HCT116 (cell line): ENCODE measurements around the gene RPE65. TPM values are rescaled to one million over a fixed set of nuclear protein-coding genes. Genes with fewer than 3 reads are reported as not detected.

Experiments
- ATAC-seq: fragments of 200-7000 bp; cut with Tn5 transposase; 2 replicates; pipeline ENCODE4 v1.9.1; 2020; ENCODE audit warnings: mild to moderate bottlenecking, moderate library complexity
- BruUV-seq: library from RNA; stranded (reverse); fragments of 400-500 nt; replicated peaks from 2 replicates; lab custom pipeline; 2021; lab: Mats Ljungman, UMichigan
- CTCF ChIA-PET: fragments of 300-600 bp; sonication (Branson Sonifier 250); formaldehyde crosslinking; loops from one replicate; lab custom pipeline; 2021; ENCODE audit warnings: antibody characterized with exemption; lab: Charles Lee
- POLR2A ChIA-PET: fragments of 300-600, 350-600 bp; sonication (Branson Sonifier 250); formaldehyde crosslinking; loops from one replicate; lab custom pipeline; 2021; ENCODE audit warnings: antibody characterized with exemption; lab: Charles Lee
- RAD21 ChIA-PET, 2 experiments: fragments of 300-600 bp; sonication (Branson Sonifier 250); formaldehyde crosslinking; loops; one replicate each; lab custom pipeline; 2023; ENCODE audit warnings: low total read pairs in 2 of 2; ENCODE audit not compliant: uncharacterized antibody in 2 of 2, unreplicated experiment in 2 of 2, low non-redundant PET in 1 of 2; lab: Charles Lee
- DNase-seq: peaks from one replicate; pipeline ENCODE4 v3.0.0-alpha.2; 2010; ENCODE audit warnings: low read depth, low spot score
- H2AFZ ChIP-seq: fragments of 200-600 bp; shearing (Covaris generic), sonication (generic); 2 replicates; pipeline ENCODE4 v1.6.1; 2017; ENCODE audit warnings: low read depth, mixed run types, mixed read lengths, antibody characterized with exemption, low read length; ENCODE audit not compliant: poor library complexity, severe bottlenecking
- H3K27ac ChIP-seq: 2 replicates; pipeline ENCODE4 v1.5.1; 2012; ENCODE audit warnings: low read depth, low read length
- H3K27me3 ChIP-seq: fragments of 200-600 bp; sonication (generic); 2 replicates; pipeline ENCODE4 v1.6.1; 2016; ENCODE audit warnings: mixed run types, low read length, mixed read lengths; ENCODE audit not compliant: insufficient read depth
- H3K36me3 ChIP-seq, 2 experiments: fragments of 200-500 bp in 1 of 2; fragments of 200-600 bp in 1 of 2; sonication (Bioruptor generic) in 1 of 2; sonication (generic) in 1 of 2; 2 replicates each; pipeline versions ENCODE4 v1.5.1 to v1.6.1; 2014 to 2016; ENCODE audit warnings: low read length in 2 of 2, inconsistent platforms in 1 of 2, mixed read lengths in 1 of 2, mixed run types in 1 of 2; ENCODE audit not compliant: insufficient read depth in 2 of 2, control insufficient read depth in 1 of 2
- H3K4me1 ChIP-seq, 2 experiments: fragments of 200-600 bp in 1 of 2; sonication (generic) in 1 of 2; 2 replicates each; pipeline versions ENCODE4 v1.5.1 to v1.6.1; 2012 to 2017; ENCODE audit warnings: low read length in 2 of 2, inconsistent platforms in 1 of 2, mild to moderate bottlenecking in 1 of 2, mixed read lengths in 1 of 2, mixed run types in 1 of 2, moderate library complexity in 1 of 2; ENCODE audit not compliant: insufficient read depth in 2 of 2, control insufficient read depth in 1 of 2
- H3K4me2 ChIP-seq: fragments of 200-600 bp; sonication (generic); 2 replicates; pipeline ENCODE4 v1.6.1; 2017; ENCODE audit warnings: mixed run types, low read length, mixed read lengths
- H3K4me3 ChIP-seq, 2 experiments: fragments of 200-600 bp in 1 of 2; sonication (generic) in 1 of 2; replicated peaks in 1 of 2; 2 replicates each; pipeline ENCODE4 v1.5.1; 2011 to 2016; ENCODE audit warnings: low read length in 2 of 2, control low read depth in 1 of 2, low read depth in 1 of 2, mild to moderate bottlenecking in 1 of 2, mixed read lengths in 1 of 2, mixed run types in 1 of 2
- H3K79me2 ChIP-seq: fragments of 200-600 bp; sonication (generic); 2 replicates; pipeline ENCODE4 v1.6.1; 2017; ENCODE audit warnings: mild to moderate bottlenecking, mixed run types, low read length, moderate library complexity, mixed read lengths; ENCODE audit not compliant: insufficient read depth
- H3K9ac ChIP-seq: fragments of 200-600 bp; sonication (generic); 2 replicates; pipeline ENCODE4 v1.6.1; 2016; ENCODE audit warnings: low read length, mixed read lengths
- H3K9me2 ChIP-seq: fragments of 200-600 bp; sonication (generic), shearing (Covaris generic); 2 replicates; pipeline ENCODE4 v1.6.1; 2017; ENCODE audit warnings: mixed run types, mild to moderate bottlenecking, moderate library complexity; ENCODE audit not compliant: insufficient read depth
- H3K9me3 ChIP-seq, 2 experiments: fragments of 200-500 bp in 1 of 2; fragments of 200-600 bp in 1 of 2; sonication (Bioruptor generic) in 1 of 2; sonication (generic) in 1 of 2; 2 replicates each; pipeline ENCODE4 v1.6.1; 2014 to 2017; ENCODE audit warnings: low read length in 2 of 2, mixed read lengths in 2 of 2, inconsistent platforms in 1 of 2, low read depth in 1 of 2, mild to moderate bottlenecking in 1 of 2, mixed run types in 1 of 2, moderate library complexity in 1 of 2; ENCODE audit not compliant: control insufficient read depth in 1 of 2, insufficient read depth in 1 of 2
- H4K20me1 ChIP-seq: fragments of 200-600 bp; sonication (generic), shearing (Covaris generic); 2 replicates; pipeline ENCODE4 v1.6.1; 2017; ENCODE audit warnings: mixed run types, mild to moderate bottlenecking, moderate library complexity; ENCODE audit not compliant: insufficient read depth
- CBX3 ChIP-seq: IDR thresholded peaks from 2 replicates; pipeline ENCODE4 v1.6.1; 2012; ENCODE audit warnings: low read depth
- CEBPB ChIP-seq: IDR thresholded peaks from 2 replicates; pipeline ENCODE4 v1.6.1; 2012; ENCODE audit warnings: low read depth
- ELF1 ChIP-seq: IDR thresholded peaks from 2 replicates; pipeline ENCODE4 v1.6.1; 2012; ENCODE audit warnings: low read depth, borderline replicate concordance
- EZH2phosphoT487 ChIP-seq: fragments of 200-600 bp; IDR thresholded peaks from 2 replicates; pipeline ENCODE4 v1.6.1; 2018; ENCODE audit warnings: antibody characterized with exemption, borderline replicate concordance
- POLR2A ChIP-seq: IDR thresholded peaks from 2 replicates; pipeline ENCODE4 v1.7.0; 2011; ENCODE audit warnings: borderline replicate concordance; ENCODE audit not compliant: insufficient read depth, insufficient read length; ENCODE audit errors: extremely low read depth
- POLR2AphosphoS5 ChIP-seq: IDR thresholded peaks from 2 replicates; pipeline ENCODE4 v1.6.1; 2011; ENCODE audit warnings: mild to moderate bottlenecking, low read depth, low read length, moderate library complexity
- SIN3A ChIP-seq: IDR thresholded peaks from 2 replicates; pipeline ENCODE4 v1.6.1; 2012; ENCODE audit warnings: low read depth
- SP1 ChIP-seq: IDR thresholded peaks from 2 replicates; pipeline ENCODE4 v1.6.1; 2012; ENCODE audit warnings: low read depth
- SRF ChIP-seq: IDR thresholded peaks from 2 replicates; pipeline ENCODE4 v1.6.1; 2012; ENCODE audit warnings: low read depth
- TCF7L2 ChIP-seq: IDR thresholded peaks from 2 replicates; pipeline ENCODE4 v1.7.0; 2011; ENCODE audit warnings: borderline replicate concordance, inconsistent platforms; ENCODE audit not compliant: insufficient read depth, insufficient read length; ENCODE audit errors: extremely low read depth
- YY1 ChIP-seq: IDR thresholded peaks from 2 replicates; pipeline ENCODE4 v1.6.1; 2011; ENCODE audit warnings: low read length, low read depth, moderate library complexity, mild to moderate bottlenecking; ENCODE audit not compliant: insufficient replicate concordance; ENCODE audit errors: extremely low read depth
- ZNF274 ChIP-seq: fragments of 200-500 bp; sonication (Bioruptor generic); IDR thresholded peaks from 2 replicates; pipeline ENCODE4 v1.6.1; 2014; ENCODE audit warnings: mild to moderate bottlenecking, low read depth, low read length, inconsistent platforms
- intact Hi-C: fragments of 100-400 bp; cut with micrococcal nuclease; formaldehyde crosslinking; loops from 2 replicates; pipeline ENCODE4 v1.10.0; 2022
- total RNA-seq: library from RNA; stranded (reverse); gene quantifications from one replicate; pipeline ENCODE4 v1.2.1, GENCODE V29; 2021; ENCODE audit not compliant: unreplicated experiment
- TF ChIP-seq, protein P1 (sequence below): IDR thresholded peaks from 2 replicates; pipeline ENCODE4 v1.6.1; 2012
- TF ChIP-seq, protein P2 (sequence below), 3 experiments: fragments of 200-600 bp in 1 of 3; sonication (generic) in 1 of 3; IDR thresholded peaks in 2 of 3; conservative IDR thresholded peaks in 1 of 3; 2 replicates each; pipeline ENCODE4 v1.5.1; 2012 to 2017; ENCODE audit warnings: low read depth in 2 of 3, low read length in 2 of 3, antibody characterized with exemption in 1 of 3, borderline replicate concordance in 1 of 3, control low read depth in 1 of 3, mild to moderate bottlenecking in 1 of 3, mixed read lengths in 1 of 3, mixed run types in 1 of 3, moderate library complexity in 1 of 3; ENCODE audit not compliant: insufficient read depth in 1 of 3
- TF ChIP-seq, protein P3 (sequence below): IDR thresholded peaks from 2 replicates; pipeline ENCODE4 v1.6.1; 2012
- TF ChIP-seq, protein P4 (sequence below): IDR thresholded peaks from 2 replicates; pipeline ENCODE4 v1.6.1; 2011; ENCODE audit warnings: mild to moderate bottlenecking, low read length, moderate library complexity; ENCODE audit not compliant: insufficient replicate concordance; ENCODE audit errors: extremely low read depth
- TF ChIP-seq, protein P5 (sequence below): IDR thresholded peaks from 2 replicates; pipeline ENCODE4 v1.6.1; 2012; ENCODE audit warnings: low read depth

Gene RPE65
- total RNA-seq, 1 experiment from 2014 or later: not detected

DNA sequence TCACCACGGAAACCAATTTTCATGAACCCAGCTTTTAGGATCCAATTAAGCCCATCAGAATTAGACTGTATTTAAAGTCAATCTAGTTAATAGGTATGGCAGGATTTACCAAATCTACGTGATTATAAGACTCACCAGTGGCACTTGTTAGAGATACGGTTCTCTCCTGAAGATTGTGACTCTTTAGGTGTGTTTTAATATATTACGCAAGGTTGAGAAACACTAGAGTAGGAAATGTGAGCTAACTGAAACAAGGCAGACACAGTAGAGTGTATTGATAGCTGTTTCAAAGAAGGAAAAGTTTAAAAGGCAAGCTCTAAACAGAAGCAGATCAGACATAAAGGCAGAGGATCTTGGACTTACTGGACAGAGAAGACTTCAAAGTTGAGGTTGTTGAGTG, 11.2 kb upstream of the RPE65 start (continued):
- TF ChIP-seq, protein P1, sequence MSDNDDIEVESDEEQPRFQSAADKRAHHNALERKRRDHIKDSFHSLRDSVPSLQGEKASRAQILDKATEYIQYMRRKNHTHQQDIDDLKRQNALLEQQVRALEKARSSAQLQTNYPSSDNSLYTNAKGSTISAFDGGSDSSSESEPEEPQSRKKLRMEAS: no peak
- TF ChIP-seq, all 23 proteins: peak for 0

DNA sequence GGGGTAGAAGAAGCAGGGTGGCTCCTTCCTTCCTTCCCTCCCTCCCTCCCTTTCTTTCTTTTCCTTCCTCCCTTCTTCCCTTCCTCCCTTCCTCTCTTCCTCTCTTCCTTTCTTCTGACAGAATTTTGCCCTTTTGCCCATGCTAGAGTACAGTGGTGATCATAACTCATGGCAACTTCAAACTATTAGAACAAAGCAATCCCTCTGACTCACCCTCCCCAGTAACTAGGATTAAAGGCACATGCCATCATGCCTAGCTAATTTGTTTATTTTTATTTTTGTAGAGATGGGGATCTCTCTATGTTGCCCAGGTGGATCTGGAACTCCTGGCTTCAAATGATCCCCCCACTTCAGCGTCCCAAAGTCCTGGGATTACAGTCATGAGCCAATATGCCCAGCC, 10.0 kb upstream of the RPE65 start:
- Histone ChIP-seq H3K36me3 (peaks cover 0 to 34% of the 10 kb centered on the region in 2 experiments; a peak in 2 of 4 replicates), H3K9me3 (peaks cover 0 to 10% of the 10 kb centered on the region in 2 experiments; a peak in 1 of 4 replicates), H4K20me1 (no peaks in the 10 kb centered on the region), H3K4me2 (peak overlapping the region; percentile 21), H2AFZ (no peak overlapping the region), H3K4me3 (no peak overlapping the region), H3K9ac (no peak overlapping the region), H3K27ac (no peak overlapping the region), H3K27me3 (no peaks in the 10 kb centered on the region), H3K79me2 (no peaks in the 10 kb centered on the region), H3K9me2 (no peaks in the 10 kb centered on the region), H3K4me1 (peaks cover 5 to 26% of the 10 kb centered on the region in 2 experiments; a peak in 3 of 4 replicates)
- ChIA-PET RAD21 (no interaction called here), POLR2A (no interaction called here), CTCF (interaction anchor here (0.8 kb wide), 1 partner anchor 12 kb away, joined by 3 read pairs; no protein-coding TSS in a partner anchor)
- peak; percentile 65 for ATAC-seq
- intact Hi-C loops: no loop called here
- no peak for DNase-seq
- no TSS peak for BruUV-seq
- TF ChIP-seq, protein P2, sequence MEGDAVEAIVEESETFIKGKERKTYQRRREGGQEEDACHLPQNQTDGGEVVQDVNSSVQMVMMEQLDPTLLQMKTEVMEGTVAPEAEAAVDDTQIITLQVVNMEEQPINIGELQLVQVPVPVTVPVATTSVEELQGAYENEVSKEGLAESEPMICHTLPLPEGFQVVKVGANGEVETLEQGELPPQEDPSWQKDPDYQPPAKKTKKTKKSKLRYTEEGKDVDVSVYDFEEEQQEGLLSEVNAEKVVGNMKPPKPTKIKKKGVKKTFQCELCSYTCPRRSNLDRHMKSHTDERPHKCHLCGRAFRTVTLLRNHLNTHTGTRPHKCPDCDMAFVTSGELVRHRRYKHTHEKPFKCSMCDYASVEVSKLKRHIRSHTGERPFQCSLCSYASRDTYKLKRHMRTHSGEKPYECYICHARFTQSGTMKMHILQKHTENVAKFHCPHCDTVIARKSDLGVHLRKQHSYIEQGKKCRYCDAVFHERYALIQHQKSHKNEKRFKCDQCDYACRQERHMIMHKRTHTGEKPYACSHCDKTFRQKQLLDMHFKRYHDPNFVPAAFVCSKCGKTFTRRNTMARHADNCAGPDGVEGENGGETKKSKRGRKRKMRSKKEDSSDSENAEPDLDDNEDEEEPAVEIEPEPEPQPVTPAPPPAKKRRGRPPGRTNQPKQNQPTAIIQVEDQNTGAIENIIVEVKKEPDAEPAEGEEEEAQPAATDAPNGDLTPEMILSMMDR (IDR thresholded peaks at IDR 0.05 in 2 of 3, conservative IDR thresholded peaks at IDR 0.05 in 1 of 3; ENCODE audit: borderline replicate concordance in 1 of 3, insufficient read depth in 1 of 3, low read depth in 2 of 3, low read length in 2 of 3): no peak
- TF ChIP-seq ZNF274: no peak
- TF ChIP-seq, protein P3, sequence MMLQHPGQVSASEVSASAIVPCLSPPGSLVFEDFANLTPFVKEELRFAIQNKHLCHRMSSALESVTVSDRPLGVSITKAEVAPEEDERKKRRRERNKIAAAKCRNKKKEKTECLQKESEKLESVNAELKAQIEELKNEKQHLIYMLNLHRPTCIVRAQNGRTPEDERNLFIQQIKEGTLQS: no peak
- TF ChIP-seq POLR2AphosphoS5: no peak
- no peak for TF ChIP-seq CBX3
- TF ChIP-seq EZH2phosphoT487: no peak
- TF ChIP-seq SIN3A: no peak
- TF ChIP-seq, protein P4, sequence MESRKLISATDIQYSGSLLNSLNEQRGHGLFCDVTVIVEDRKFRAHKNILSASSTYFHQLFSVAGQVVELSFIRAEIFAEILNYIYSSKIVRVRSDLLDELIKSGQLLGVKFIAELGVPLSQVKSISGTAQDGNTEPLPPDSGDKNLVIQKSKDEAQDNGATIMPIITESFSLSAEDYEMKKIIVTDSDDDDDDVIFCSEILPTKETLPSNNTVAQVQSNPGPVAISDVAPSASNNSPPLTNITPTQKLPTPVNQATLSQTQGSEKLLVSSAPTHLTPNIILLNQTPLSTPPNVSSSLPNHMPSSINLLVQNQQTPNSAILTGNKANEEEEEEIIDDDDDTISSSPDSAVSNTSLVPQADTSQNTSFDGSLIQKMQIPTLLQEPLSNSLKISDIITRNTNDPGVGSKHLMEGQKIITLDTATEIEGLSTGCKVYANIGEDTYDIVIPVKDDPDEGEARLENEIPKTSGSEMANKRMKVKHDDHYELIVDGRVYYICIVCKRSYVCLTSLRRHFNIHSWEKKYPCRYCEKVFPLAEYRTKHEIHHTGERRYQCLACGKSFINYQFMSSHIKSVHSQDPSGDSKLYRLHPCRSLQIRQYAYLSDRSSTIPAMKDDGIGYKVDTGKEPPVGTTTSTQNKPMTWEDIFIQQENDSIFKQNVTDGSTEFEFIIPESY: no peak
- TF ChIP-seq, protein P5, sequence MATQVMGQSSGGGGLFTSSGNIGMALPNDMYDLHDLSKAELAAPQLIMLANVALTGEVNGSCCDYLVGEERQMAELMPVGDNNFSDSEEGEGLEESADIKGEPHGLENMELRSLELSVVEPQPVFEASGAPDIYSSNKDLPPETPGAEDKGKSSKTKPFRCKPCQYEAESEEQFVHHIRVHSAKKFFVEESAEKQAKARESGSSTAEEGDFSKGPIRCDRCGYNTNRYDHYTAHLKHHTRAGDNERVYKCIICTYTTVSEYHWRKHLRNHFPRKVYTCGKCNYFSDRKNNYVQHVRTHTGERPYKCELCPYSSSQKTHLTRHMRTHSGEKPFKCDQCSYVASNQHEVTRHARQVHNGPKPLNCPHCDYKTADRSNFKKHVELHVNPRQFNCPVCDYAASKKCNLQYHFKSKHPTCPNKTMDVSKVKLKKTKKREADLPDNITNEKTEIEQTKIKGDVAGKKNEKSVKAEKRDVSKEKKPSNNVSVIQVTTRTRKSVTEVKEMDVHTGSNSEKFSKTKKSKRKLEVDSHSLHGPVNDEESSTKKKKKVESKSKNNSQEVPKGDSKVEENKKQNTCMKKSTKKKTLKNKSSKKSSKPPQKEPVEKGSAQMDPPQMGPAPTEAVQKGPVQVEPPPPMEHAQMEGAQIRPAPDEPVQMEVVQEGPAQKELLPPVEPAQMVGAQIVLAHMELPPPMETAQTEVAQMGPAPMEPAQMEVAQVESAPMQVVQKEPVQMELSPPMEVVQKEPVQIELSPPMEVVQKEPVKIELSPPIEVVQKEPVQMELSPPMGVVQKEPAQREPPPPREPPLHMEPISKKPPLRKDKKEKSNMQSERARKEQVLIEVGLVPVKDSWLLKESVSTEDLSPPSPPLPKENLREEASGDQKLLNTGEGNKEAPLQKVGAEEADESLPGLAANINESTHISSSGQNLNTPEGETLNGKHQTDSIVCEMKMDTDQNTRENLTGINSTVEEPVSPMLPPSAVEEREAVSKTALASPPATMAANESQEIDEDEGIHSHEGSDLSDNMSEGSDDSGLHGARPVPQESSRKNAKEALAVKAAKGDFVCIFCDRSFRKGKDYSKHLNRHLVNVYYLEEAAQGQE: no peak
- no peak for TF ChIP-seq SRF
- no peak for TF ChIP-seq CEBPB
- TF ChIP-seq ELF1: no peak
- peak; percentile 21 for TF ChIP-seq TCF7L2
- TF ChIP-seq POLR2A: no peak
- TF ChIP-seq SP1: peak; percentile 25; the same call in 1 of the 2 replicates
- TF ChIP-seq YY1: no peak
